GM21360 (cell line): ENCODE results near the gene AKT3.

Source experiments
- ATAC-seq: cut with Tn5 transposase; IDR thresholded peaks from one replicate; pipeline ENCODE4 v1.9.1; 2021; ENCODE audit warnings: mild to moderate bottlenecking, moderate library complexity; ENCODE audit not compliant: unreplicated experiment

The AKT3 gene

GRCh38 chr1:243493156-243494129 is 356.6 kb downstream of the AKT3 start:
- no peak for ATAC-seq

GRCh38 chr1:243490748-243491686 is 359.0 kb downstream of the AKT3 start:
- ATAC-seq, result no peak

DNA sequence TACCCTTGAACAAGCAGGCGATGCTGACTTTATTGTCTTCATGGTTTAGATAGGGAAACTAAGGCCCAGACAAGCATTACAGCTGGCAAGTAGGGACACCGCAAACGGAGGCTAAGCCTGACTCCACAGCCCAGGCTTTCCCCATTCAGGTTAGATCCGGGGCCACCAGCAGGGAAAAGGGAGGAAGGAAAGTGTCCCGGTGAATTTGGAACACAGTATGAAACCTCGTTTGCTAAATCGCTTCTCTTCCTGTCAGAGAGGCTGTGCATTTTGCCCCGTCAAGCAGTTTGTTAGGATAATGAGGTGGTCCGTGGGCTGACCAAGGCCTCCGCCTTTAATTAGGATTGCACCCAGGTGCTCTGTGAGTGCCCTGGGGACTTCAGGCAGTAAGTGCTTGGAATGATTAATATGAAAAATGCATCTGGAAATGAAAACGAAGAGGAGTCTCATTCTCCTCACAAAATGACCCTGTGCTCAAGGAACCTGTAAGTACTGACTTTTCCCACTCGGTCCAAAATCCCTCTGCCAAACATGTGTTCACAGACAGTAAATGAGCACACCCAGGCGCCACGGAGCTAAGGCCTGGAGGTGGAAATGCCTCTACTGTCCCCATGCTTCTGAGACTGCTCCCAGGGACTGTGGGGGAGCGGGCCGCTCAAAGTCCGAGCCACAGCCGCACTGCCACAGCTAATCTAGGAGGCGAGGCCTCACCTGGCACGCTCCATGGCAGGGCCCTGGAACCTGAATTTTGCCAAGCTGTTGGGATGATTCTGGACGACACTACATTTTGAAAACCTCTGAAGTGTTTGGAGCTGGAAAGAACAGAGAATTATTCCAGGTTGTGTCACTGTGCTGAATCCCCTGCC is 360.1 kb downstream of the AKT3 start:
- ATAC-seq, result no peak

DNA sequence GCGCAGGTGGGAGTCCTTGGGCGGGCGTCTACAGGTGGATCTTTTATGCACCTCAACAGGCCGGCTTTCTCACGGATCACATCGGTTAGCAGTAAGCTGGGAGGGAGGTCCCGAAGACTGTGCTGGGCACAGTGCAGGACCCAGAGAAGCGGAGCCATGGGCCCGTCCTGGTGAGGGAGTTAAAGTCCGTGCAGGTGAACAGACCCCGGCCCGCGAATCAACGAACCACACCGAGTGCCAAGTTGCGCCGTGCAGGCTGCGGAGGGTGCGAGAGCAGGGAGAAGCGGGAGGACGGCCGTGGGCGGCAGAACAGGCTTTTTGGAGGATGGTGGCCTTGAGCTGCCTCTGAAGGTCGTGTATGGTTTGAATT is 360.9 kb downstream of the AKT3 start:
- ATAC-seq, result no peak

DNA sequence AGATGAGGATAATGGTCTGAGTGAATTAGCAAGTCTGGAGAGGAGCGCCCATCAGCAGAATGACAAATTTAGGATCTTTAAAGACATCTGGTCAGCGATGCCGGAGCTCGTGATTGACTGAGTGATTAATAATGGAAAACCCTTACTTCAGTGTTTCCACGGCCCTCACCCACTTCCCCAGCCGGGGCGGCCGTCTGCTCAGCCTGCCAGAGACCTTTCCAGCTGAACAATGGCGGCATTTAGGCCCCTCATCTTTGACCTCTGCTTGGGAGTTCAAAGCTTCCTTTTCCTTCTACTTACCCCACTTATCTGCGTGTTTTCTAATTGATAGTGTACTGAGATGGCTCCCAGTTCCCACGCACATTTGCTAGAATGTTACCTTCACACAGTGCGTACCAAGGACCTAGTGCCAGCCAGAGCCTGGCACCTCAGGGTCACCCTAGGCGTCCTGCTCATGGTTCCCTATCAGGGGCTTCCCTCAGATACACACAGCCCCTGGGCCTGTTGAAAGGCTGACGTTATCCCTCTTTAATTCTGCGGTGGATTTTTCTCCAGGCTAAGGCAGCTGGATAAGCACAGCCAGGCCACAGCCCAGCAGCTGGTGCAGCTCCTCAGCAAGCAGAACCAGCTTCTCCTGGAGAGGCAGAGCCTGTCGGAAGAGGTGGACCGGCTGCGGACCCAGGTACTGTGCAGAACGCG is 361.4 kb downstream of the AKT3 start:
- no peak for ATAC-seq

DNA sequence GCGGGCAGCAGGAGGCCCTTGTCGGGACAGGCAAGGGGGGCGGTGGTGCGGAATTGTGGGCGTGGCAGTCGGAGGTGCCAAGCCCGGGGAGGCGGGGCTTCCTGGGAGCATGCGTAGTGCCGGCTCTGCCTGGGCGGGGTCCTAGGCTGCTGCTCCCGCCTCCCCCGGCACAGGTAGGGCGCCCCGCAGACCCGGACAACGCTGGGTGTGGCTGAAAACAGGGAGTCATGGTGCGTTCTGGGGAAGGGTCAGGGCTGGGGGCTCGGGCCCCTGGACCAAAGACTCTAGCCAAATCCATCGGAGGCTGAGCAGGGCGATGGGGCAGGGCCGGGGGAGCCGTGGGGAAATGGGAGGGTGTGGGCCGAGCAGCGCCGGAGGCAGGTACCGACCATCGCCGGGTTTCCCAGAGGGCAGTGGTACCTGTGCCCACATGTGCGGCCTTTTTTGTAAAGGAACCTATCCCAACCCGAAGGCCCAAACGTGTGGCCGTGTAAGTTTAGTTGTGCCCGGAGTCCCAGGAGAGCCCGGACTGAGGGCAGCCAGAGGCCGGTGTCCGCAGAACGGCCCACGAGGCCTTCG is 362.3 kb downstream of the AKT3 start:
- no peak for ATAC-seq

DNA sequence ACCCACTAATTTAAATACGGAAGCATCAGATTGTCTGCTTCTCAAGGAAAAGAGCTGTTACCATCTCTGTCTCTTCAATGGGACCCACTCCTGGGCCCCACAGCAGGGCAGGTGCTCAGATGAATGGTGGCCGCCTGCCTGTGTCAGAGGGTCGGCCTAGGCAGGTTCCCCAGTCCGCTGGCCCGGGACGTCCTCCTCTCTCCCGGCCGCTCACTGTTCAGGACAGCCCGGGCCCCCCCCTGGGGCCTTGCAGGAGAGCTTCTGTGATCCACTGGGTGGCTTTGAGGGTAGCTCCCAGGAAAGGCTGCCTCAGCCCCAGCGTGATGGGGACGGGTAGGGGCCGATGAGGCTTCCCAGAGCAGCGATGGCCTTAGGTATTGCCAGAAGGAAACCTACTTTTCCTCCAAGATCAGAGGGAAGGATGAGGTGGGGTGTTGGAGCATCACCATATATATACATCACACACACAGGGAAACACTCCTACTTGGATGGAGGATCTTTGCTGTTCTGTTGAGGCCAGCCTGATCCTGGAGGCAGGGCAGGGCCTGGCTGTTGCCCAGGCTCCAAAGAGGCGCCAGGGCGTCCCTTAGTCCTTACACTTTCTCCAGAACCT is 362.9 kb downstream of the AKT3 start:
- no peak for ATAC-seq

DNA sequence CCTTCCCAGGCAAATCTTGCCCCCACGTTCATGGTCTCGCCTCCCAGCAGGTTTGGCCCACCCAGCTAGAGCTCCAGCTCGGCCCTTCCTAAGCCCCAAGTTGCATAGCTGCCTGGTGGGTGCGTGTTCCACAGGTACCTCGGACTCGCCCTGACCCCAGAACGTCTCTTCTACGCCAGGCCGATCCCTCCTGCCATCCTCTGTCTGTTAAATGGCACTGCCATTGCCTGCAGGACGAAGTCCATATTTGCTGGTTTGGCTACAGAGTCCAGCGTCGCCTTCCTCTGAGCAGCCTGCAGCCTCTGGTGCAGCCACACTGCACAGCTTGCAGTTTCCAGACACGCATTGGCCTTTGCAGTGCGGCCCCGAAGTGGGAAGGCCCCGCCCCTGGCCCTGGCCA is 366.1 kb downstream of the AKT3 start:
- no peak for ATAC-seq

DNA sequence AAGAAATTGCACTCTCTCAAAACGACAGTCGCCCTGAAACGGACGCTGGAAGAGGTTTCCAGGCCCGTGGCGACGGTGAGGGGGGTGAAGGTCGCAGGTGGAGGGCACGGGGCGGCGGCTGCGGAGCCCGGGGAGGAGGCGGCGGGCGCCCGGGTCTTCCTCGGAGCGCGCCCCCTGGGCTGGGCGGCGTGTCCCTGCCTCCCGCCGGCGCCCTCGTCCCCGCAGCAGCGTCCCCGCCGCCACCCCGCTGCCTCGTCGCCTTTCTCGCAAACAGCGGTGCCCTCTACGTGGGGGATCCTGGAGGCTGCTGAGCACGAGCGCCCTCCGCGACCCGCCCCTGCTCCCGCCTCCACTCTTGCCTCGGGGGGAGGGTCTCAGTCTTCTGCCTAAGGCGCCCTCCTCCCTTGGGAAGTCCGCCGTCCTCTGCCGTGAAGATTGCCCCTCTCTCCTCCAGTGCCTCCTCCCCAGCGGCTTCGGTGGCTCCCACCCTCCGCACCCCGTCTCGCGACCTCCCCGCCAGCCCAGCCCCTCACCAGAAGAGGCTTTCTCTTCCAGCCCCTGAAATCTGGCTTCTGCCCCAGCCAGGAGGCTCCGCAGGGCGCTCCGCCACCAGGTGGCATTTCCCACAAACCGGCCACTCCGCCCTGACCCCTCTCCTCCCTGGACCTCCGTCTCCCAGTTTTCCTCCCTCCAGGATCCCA is 366.8 kb downstream of the AKT3 start:
- ATAC-seq, result no peak

DNA sequence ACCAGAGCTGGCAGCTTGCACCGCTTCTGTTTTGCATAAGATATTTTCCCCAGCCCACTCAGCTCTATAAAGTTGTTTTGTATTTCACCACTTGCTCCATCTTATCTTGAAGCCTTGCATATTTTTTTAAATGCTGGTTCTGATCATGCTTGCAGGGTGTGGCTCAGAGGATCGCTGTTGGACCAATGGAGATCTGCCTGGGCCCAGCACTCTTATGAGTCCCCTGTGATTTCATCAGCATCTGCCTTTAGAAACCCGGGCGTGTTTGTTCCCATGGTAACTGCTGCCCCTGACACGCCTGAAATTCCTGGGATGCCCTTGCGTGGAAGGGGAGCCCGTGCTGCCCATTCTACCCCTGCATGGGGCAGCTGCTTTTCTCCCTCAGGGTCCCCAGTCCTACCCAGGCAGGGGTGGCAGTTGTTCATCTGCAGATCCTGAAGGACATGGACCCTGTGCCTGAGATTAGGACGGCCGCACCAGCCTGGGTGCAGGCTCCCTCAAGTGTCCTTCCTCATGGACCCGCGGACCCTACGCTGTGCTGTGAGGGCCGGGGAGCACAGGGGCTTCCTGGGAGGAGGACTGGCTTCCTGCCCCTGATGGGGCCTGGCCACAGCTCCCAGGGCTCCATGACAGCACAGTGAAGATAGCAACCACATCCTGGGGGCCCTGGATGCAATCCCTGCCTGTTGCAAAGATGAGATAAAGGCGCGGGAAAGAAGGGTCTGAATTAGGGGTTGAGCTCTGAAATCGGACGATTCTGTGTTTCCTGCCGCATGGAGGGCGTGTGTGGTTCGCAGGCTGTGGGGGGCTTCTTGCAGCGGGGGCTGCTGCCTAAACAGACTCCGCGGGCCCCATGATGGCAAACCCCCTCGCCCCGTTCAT is 367.7 kb downstream of the AKT3 start:
- ATAC-seq, result no peak

- no peak for ATAC-seq
These were observed 368.9 kb downstream of the AKT3 start for GRCh38 chr1:243481101-243481500.

DNA sequence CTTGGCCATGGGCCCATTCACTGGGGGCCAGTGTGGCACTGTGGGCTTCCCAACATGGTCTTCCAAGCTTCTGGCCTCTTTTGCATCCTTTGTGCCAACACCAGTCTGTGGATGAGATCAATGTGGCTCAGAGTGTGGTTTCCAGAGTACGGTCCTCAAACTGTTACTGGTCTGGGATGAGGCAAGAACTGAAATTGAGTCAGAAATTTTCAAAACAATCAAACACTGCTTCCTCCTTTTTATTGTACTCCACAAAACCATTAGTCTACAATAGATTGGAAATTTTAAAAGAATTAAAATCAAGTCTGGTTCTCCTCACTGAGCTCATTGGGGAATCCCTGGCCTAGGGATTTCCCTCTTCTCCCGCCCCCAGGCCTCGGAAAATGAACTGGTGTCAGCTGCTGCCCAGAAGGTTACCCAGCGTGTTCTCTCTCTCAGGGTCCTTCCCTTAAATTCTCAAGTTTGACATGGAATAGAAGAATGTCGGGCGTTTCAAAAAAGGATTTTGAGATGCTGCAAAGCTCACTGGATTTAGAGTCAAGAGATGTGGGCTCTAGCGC is 372.2 kb downstream of the AKT3 start:
- ATAC-seq, result no peak

DNA sequence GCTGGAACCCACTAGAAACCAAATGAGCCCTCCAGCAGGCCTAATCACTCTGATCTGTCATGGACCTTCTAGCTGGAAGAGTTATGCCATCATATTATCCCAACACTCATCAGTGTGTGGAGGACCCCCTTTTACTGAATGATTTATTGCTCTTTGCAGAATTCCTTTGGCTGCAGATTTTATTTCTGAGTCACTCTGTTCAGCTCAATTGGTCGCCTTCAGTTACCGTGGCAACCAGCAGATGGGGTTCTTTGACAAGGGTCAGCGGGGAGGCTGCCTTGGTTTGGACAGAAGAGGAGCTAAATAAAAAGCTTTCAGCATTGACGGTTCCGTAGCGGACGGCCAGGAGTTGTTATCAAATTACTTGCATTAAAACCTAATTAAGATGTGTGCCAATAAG is 374.1 kb downstream of the AKT3 start:
- no peak for ATAC-seq

DNA sequence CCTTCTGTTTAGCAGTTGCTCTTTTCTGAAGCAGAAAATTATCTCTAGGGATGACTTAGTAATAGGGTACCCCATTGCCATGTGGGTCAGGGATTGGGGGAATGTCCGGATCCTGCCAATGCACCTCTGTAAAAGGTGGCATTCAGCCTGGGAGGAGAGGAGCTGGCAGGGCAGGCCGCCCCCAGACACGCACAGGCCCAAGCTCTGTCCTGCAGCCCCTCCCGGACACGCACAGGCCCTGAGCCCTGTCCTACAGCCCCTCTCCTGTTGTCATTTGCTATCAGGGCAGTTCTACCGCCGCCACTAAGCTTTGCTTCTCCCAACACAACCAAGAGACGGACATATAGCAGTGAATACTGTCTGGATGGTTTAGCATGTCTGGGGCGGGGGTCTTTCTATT is 375.1 kb downstream of the AKT3 start:
- ATAC-seq, result no peak

GRCh38 chr1:243474136-243474881 is 375.7 kb downstream of the AKT3 start:
- ATAC-seq, result no peak

GRCh38 chr1:243473227-243474135 is 376.6 kb downstream of the AKT3 start:
- no peak for ATAC-seq
